ENCODE measurements around the gene CLCN7.

DNA sequence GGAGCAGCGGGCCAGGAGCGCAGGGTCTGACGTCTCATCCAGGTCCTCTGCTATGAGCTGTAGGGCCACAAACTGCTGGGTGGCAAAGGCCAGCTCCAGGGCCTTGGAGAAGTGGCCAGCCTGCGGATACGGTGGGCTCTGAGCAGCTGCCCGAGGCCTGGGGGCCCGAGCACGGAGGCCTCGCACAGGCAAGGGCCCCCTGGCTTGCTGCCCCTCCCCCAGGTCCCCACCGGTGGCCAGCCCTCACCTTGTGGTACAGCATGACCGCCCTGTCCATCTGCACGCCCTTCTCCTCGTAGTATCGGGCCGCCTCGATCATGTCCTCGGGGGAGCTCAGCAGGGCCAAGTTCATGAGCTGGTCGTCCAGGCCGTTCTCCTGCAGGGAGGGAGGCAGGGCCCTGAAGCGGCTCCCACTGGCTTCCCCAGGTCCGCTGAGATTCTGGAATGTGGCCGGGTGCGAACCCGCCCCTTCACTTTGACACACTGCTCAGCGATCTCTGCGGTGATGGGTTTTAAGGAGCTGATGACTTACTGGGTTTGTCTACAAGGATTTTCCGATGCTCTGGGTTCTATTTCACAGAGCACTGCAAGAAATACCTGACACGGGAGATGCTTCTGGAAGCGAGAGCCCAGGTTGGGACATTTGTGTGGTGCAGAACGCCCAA lies 48.9 kb upstream of the CLCN7 start:
- TF ChIP-seq, protein P1, sequence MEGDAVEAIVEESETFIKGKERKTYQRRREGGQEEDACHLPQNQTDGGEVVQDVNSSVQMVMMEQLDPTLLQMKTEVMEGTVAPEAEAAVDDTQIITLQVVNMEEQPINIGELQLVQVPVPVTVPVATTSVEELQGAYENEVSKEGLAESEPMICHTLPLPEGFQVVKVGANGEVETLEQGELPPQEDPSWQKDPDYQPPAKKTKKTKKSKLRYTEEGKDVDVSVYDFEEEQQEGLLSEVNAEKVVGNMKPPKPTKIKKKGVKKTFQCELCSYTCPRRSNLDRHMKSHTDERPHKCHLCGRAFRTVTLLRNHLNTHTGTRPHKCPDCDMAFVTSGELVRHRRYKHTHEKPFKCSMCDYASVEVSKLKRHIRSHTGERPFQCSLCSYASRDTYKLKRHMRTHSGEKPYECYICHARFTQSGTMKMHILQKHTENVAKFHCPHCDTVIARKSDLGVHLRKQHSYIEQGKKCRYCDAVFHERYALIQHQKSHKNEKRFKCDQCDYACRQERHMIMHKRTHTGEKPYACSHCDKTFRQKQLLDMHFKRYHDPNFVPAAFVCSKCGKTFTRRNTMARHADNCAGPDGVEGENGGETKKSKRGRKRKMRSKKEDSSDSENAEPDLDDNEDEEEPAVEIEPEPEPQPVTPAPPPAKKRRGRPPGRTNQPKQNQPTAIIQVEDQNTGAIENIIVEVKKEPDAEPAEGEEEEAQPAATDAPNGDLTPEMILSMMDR (IDR thresholded peaks at IDR 0.05): no peak
- no peak for TF ChIP-seq POLR2A (IDR thresholded peaks at IDR 0.05)
